ENCODE data around the gene CD200R1. TPM values are rescaled to one million over a fixed set of nuclear protein-coding genes. Genes with fewer than 3 reads are reported as not detected.
A peak's percentile ranks its signal among the peaks of the same experiment; 100 is the strongest.

Gene CD200R1
- 1 to 10 TPM; 5.7 to 6.7 TPM for total RNA-seq

DNA sequence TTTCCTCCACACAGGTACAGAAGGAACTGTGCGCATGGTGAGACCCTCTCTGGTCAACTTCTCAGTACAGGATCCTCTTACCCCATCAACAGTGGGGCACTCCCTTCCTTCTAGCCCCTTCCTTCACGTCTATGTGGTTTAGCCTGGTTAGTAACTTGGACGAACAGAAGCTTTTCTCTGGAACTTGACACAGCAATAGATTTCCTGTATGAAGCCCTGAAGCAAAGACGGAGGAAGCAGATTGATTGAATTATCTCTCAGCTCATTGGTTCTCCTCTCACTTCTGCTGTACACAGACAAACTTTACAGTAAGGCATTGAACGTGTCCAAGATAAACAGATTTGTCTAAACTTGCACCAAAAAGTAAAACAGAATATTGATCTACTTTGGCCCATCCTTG lies at the start of gene CD200R1:
CD200R1 (minus strand) TSS at position 210 of the 400 bp plus-strand sequence. CDS start 246 bp downstream, outside the sequence.
- H3K4me1 Mint-ChIP-seq: peaks cover 45% of the 10 kb centered on the region
- H3K27me3 Mint-ChIP-seq: no peaks in the 10 kb centered on the region
- no peaks in the 10 kb centered on the region for H3K36me3 Mint-ChIP-seq (ENCODE audit: low read depth)
- peak within 1 kb of the TSS; percentile 93 for H3K4me3 Mint-ChIP-seq
- no peaks in the 10 kb centered on the region for H3K9me3 Mint-ChIP-seq
- peak within 1 kb of the TSS; percentile 91 for H3K27ac Mint-ChIP-seq
- peak; percentile 8 for ATAC-seq (replicated peaks)

DNA sequence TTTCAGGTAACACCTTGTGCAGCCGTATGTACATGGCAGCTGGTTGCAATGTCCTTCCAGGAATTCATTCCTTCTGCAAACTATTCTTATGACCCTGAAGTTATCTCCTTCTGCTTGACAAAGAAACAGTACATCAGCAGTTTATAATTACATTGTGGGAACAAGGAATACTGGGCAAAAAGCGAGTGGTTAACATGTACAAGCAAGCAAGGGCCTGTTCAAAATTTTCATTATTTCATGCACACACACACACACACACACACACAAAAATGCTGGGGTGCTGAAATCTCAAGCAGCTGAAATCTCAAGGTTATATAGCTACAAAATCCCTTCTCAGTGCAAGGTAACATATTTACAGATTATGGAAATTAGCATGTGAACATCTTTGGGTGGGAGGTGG lies 46.6 kb upstream of the CD200R1 start:
- Mint-ChIP-seq H3K9me3 (no peaks in the 10 kb centered on the region), H3K36me3 (ENCODE audit: low read depth) (peaks cover 34% of the 10 kb centered on the region), H3K27me3 (no peaks in the 10 kb centered on the region), H3K27ac (peak overlapping the region; percentile 90), H3K4me1 (peaks cover 35% of the 10 kb centered on the region), H3K4me3 (peak overlapping the region; percentile 94)
- no peak for ATAC-seq (replicated peaks)

DNA sequence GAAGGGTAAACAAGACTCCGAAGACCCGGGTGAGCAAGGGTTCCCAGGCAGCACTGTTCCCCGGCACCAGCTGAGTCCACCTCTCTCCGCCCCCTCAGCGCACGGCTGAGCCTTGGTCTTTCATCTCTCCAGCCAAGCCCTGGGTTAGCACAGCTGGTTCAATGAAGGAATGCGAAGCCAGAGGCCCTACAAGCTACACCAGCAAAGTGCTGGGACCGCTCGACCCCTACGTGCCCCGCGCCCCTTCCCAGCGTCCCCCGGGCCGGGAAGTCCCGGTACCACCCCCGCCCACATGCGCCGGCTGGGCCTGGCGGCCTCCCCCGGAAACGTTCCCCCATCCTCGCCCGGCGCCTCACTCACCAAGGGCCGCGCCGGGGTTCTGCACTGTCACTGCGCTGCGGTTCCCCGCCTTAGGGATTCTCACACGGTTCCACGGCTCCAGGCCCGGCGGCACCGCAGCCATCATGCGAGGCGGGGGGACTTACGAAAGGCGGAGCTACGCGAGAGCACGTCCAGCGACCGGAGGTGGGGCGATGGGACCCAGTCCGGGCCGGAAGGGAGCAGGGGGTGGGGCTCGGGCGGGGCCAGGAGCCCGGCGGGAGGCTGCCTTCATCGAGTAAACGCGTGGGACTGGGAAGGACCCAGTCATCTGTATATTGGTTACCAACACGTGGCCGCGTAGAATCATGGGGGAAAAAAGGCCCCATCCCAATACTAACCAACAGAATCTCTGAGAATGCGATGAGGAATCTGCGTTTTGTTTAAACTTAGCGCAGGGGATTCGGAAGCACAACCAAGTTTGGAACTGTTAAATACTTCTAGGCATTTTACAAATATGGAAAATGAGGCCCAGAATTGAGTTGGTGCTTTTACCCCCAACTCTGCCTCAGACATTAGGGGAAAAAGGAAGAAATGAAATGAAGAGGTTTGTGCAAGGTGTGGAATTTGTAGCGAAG lies 44.6 kb upstream of the CD200R1 start:
- no peaks in the 10 kb centered on the region for H3K9me3 Mint-ChIP-seq
- peak overlapping the region; percentile 90 for H3K27ac Mint-ChIP-seq
- peak; percentile 92 for ATAC-seq (replicated peaks)
- H3K4me3 Mint-ChIP-seq: peak overlapping the region; percentile 94
- H3K27me3 Mint-ChIP-seq: no peaks in the 10 kb centered on the region
- peaks cover 51% of the 10 kb centered on the region for H3K4me1 Mint-ChIP-seq
- peaks cover 54% of the 10 kb centered on the region for H3K36me3 Mint-ChIP-seq (ENCODE audit: low read depth)

DNA sequence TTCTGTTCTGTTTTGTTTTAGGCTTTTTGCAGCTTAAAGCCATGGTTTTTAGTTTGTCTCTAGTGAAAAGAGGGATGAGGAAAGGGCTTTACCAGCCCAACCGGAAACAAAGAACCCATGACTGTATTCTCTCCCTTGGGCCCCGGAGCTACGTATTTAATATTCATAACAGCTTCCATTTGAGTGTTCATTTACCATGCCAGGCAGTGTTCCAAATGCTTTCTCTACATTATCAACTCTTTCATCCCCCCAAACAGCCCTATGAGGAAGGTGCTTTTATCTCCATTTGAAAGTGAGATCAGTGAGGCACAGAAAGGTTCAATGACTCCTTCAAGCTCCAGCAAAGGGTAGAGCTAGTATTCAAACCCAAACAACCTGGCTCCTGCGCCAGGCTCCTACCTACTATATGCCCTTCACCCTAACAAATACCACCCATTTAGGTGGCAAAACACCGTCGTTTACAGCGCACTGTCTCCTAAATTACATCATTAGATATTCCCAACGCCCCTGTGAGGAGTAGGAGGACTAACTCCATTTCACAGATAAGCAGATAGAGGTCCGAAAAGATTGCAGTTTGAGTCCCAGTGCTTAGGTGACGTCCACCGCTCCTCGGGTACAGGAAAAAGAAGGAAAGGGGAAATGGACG lies 43.8 kb upstream of the CD200R1 start:
- Mint-ChIP-seq H3K4me1 (peaks cover 53% of the 10 kb centered on the region), H3K9me3 (no peaks in the 10 kb centered on the region), H3K27ac (peak overlapping the region; percentile 90), H3K4me3 (peak overlapping the region; percentile 94), H3K27me3 (no peaks in the 10 kb centered on the region), H3K36me3 (ENCODE audit: low read depth) (peaks cover 62% of the 10 kb centered on the region)
- peak; percentile 31 for ATAC-seq (replicated peaks)

DNA sequence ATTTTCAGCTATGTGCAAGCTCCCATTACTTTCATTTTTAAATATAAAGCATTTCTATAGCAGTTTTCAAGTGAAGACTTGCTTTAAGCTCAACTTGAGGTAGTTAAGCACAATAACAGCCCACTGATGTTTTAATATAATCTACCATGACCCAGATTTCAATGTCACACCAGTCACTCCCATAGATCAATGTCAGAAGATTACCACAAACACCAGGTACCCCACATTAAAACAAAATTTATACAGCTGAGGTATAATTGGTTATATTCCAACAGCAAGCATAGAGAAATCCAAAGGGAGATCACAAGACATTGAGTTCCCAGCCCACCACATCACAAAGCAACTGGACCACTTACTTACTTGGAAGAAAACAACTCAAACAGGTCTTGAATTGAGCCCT lies 38.7 kb upstream of the CD200R1 start:
- Mint-ChIP-seq H3K4me1 (peaks cover 40% of the 10 kb centered on the region), H3K27me3 (no peaks in the 10 kb centered on the region), H3K4me3 (peak overlapping the region; percentile 28), H3K27ac (no peak overlapping the region), H3K36me3 (ENCODE audit: low read depth) (peaks cover 100% of the 10 kb centered on the region), H3K9me3 (no peaks in the 10 kb centered on the region)
- ATAC-seq (replicated peaks): no peak

- peaks cover 26% of the 10 kb centered on the region for H3K4me1 Mint-ChIP-seq
- H3K27me3 Mint-ChIP-seq: no peaks in the 10 kb centered on the region
- peak overlapping the region; percentile 72 for H3K27ac Mint-ChIP-seq
- H3K9me3 Mint-ChIP-seq: no peaks in the 10 kb centered on the region
- H3K36me3 Mint-ChIP-seq (ENCODE audit: low read depth): peaks cover 98% of the 10 kb centered on the region
- peak overlapping the region; percentile 37 for H3K4me3 Mint-ChIP-seq
- no peak for ATAC-seq (replicated peaks)
Measured at GRCh38 chr3:113008117-113008516, 33.2 kb upstream of the CD200R1 start.

- no peaks in the 10 kb centered on the region for H3K9me3 Mint-ChIP-seq
- H3K27me3 Mint-ChIP-seq: no peaks in the 10 kb centered on the region
- ATAC-seq (replicated peaks): no peak
- H3K36me3 Mint-ChIP-seq (ENCODE audit: low read depth): peaks cover 96% of the 10 kb centered on the region
- peaks cover 27% of the 10 kb centered on the region for H3K4me1 Mint-ChIP-seq
- peak overlapping the region; percentile 91 for H3K27ac Mint-ChIP-seq
- peak overlapping the region; percentile 76 for H3K4me3 Mint-ChIP-seq
Measured at GRCh38 chr3:113006359-113007056, 31.6 kb upstream of the CD200R1 start.

DNA sequence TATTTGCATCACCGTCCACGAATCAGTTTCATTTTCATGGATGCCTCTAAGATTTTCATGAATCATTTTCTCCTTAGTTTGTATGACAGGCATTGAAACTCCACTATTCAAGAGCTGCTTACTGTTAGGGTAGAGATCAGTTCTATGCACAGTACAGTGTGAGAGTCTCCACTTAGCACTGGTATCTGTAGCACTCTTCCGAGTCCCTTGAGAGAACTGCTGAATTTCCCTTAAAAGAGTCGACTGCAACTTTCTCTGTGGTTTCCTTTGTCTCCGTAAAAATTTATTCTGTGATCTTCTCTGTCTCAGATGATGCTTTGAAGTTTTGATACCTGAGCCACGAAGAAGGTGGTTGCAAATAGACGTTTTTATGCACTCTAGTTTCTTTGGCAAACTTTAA lies 30.7 kb upstream of the CD200R1 start:
- Mint-ChIP-seq H3K36me3 (ENCODE audit: low read depth) (peaks cover 96% of the 10 kb centered on the region), H3K27ac (peak overlapping the region; percentile 91), H3K27me3 (no peaks in the 10 kb centered on the region), H3K4me1 (peaks cover 31% of the 10 kb centered on the region), H3K4me3 (peak overlapping the region; percentile 76), H3K9me3 (no peaks in the 10 kb centered on the region)
- peak; percentile 97 for ATAC-seq (replicated peaks)

GRCh38 chr3:113002679-113003078 lies 27.8 kb upstream of the CD200R1 start:
- Mint-ChIP-seq H3K27ac (peak overlapping the region; percentile 68), H3K9me3 (no peaks in the 10 kb centered on the region), H3K4me3 (peak overlapping the region; percentile 13), H3K4me1 (peaks cover 29% of the 10 kb centered on the region), H3K36me3 (ENCODE audit: low read depth) (peaks cover 96% of the 10 kb centered on the region), H3K27me3 (no peaks in the 10 kb centered on the region)
- peak; percentile 74 for ATAC-seq (replicated peaks)

DNA sequence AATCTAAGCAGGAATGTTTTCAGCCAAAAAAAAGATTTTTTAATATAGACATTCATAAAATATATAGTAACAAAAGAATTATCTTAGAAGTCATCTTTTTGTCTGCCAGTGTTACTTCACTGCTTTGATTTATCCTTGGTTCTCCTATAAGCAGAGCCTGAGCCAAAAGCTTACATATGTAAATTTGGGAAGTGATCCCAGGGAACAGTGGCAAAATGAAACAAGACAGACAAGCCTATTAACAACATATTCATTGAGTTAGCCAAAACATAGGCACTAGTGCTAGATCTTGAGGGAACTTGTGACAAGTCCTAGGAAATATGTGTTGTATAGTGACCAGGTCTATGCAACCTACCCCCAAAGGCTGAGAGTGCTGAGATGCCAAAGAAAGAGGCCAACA lies 27.1 kb upstream of the CD200R1 start:
- Mint-ChIP-seq H3K27ac (peak overlapping the region; percentile 68), H3K9me3 (no peaks in the 10 kb centered on the region), H3K4me1 (peaks cover 26% of the 10 kb centered on the region), H3K27me3 (no peaks in the 10 kb centered on the region), H3K4me3 (peak overlapping the region; percentile 13), H3K36me3 (ENCODE audit: low read depth) (peaks cover 96% of the 10 kb centered on the region)
- no peak for ATAC-seq (replicated peaks)

GRCh38 chr3:113000691-113001090 lies 25.8 kb upstream of the CD200R1 start:
- ATAC-seq (replicated peaks): no peak
- Mint-ChIP-seq H3K9me3 (no peaks in the 10 kb centered on the region), H3K27ac (peak overlapping the region; percentile 81), H3K4me1 (peaks cover 18% of the 10 kb centered on the region), H3K4me3 (peak overlapping the region; percentile 27), H3K36me3 (ENCODE audit: low read depth) (peaks cover 92% of the 10 kb centered on the region), H3K27me3 (no peaks in the 10 kb centered on the region)

- Mint-ChIP-seq H3K27me3 (no peaks in the 10 kb centered on the region), H3K4me1 (peaks cover 18% of the 10 kb centered on the region), H3K36me3 (ENCODE audit: low read depth) (peaks cover 70% of the 10 kb centered on the region), H3K9me3 (no peaks in the 10 kb centered on the region), H3K4me3 (no peak overlapping the region), H3K27ac (no peak overlapping the region)
- ATAC-seq (replicated peaks): no peak
Measured at GRCh38 chr3:112995800-112996199, 20.9 kb upstream of the CD200R1 start.

GRCh38 chr3:112990672-112991602 lies 16.0 kb upstream of the CD200R1 start, which contains the start of gene GTPBP8:
Gene GTPBP8 (plus strand): TSS chr3:112990984. CDS start chr3:112991000, 16 bp downstream.
- peaks cover 25% of the 10 kb centered on the region for H3K36me3 Mint-ChIP-seq (ENCODE audit: low read depth)
- H3K9me3 Mint-ChIP-seq: no peaks in the 10 kb centered on the region
- ATAC-seq (replicated peaks): peak; percentile 95
- peak within 1 kb of the TSS; percentile 88 for H3K4me3 Mint-ChIP-seq
- H3K27me3 Mint-ChIP-seq: no peaks in the 10 kb centered on the region
- H3K4me1 Mint-ChIP-seq: peaks cover 29% of the 10 kb centered on the region
- peak within 1 kb of the TSS; percentile 92 for H3K27ac Mint-ChIP-seq
